ENCODE measurements around the gene TYW1B.
"Not testable (repeated sequence)": the region's sequence is repeated elsewhere in the genome, so short reads cannot be mapped to it uniquely, and the experiment has no call there.

Gene TYW1B

GRCh38 chr7:72625721-72626423 lies 202.1 kb downstream of the TYW1B start:
- not testable (repeated sequence) for DNase-seq (ENCODE audit: low read depth, low spot score)

- no peak for DNase-seq (ENCODE audit: low read depth, low spot score)
These were observed 205.5 kb downstream of the TYW1B start for GRCh38 chr7:72622532-72622931.

GRCh38 chr7:72621761-72622187 lies 206.2 kb downstream of the TYW1B start:
- not testable (repeated sequence) for DNase-seq (ENCODE audit: low read depth, low spot score)

GRCh38 chr7:72620923-72621322 lies 207.1 kb downstream of the TYW1B start:
- DNase-seq (ENCODE audit: low read depth, low spot score): not testable (repeated sequence)

- DNase-seq (ENCODE audit: low read depth, low spot score): not testable (repeated sequence)
These were observed 209.4 kb downstream of the TYW1B start for GRCh38 chr7:72618435-72619180.

GRCh38 chr7:72609761-72610160 lies 218.2 kb downstream of the TYW1B start:
- not testable (repeated sequence) for DNase-seq (ENCODE audit: low read depth, low spot score)

GRCh38 chr7:72607988-72608387 lies 220.0 kb downstream of the TYW1B start:
- DNase-seq (ENCODE audit: low read depth, low spot score): not testable (repeated sequence)

- not testable (repeated sequence) for DNase-seq (ENCODE audit: low read depth, low spot score)
These were observed 222.1 kb downstream of the TYW1B start for GRCh38 chr7:72605863-72606431.

GRCh38 chr7:72604771-72605611 lies 223.0 kb downstream of the TYW1B start:
- DNase-seq (ENCODE audit: low read depth, low spot score): not testable (repeated sequence)

GRCh38 chr7:72603476-72603875 lies 224.5 kb downstream of the TYW1B start:
- not testable (repeated sequence) for DNase-seq (ENCODE audit: low read depth, low spot score)

GRCh38 chr7:72603073-72603472 lies 224.9 kb downstream of the TYW1B start:
- DNase-seq (ENCODE audit: low read depth, low spot score): no peak

- not testable (repeated sequence) for DNase-seq (ENCODE audit: low read depth, low spot score)
These were observed 226.3 kb downstream of the TYW1B start for GRCh38 chr7:72601683-72602082.

- DNase-seq (ENCODE audit: low read depth, low spot score): not testable (repeated sequence)
These were observed 238.0 kb downstream of the TYW1B start for GRCh38 chr7:72590023-72590422.

GRCh38 chr7:72587267-72587666 lies 240.7 kb downstream of the TYW1B start:
- DNase-seq (ENCODE audit: low read depth, low spot score): not testable (repeated sequence)

GRCh38 chr7:72584576-72584975 lies 243.4 kb downstream of the TYW1B start:
- DNase-seq (ENCODE audit: low read depth, low spot score): not testable (repeated sequence)

- not testable (repeated sequence) for DNase-seq (ENCODE audit: low read depth, low spot score)
These were observed 244.2 kb downstream of the TYW1B start for GRCh38 chr7:72583620-72584361.

- not testable (repeated sequence) for DNase-seq (ENCODE audit: low read depth, low spot score)
These were observed 247.7 kb downstream of the TYW1B start for GRCh38 chr7:72580142-72580770.

- no peak for DNase-seq (ENCODE audit: low read depth, low spot score)
These were observed 250.9 kb downstream of the TYW1B start for GRCh38 chr7:72577107-72577506.

- not testable (repeated sequence) for DNase-seq (ENCODE audit: low read depth, low spot score)
These were observed 266.0 kb downstream of the TYW1B start for GRCh38 chr7:72561988-72562387.

GRCh38 chr7:72559546-72559945 lies 268.5 kb downstream of the TYW1B start:
- DNase-seq (ENCODE audit: low read depth, low spot score): not testable (repeated sequence)

All from activated naive CD8-positive, alpha-beta T cell treated with anti-CD3 and anti-CD28 coated beads, Interleukin-2, amount 50 U/mL, for 16 hours (primary cell).